Amniotic epithelial cell (primary cell): ENCODE measurements around the gene NUDT3.
"Not testable (repeated sequence)": the region's sequence is repeated elsewhere in the genome, so short reads cannot be mapped to it uniquely, and the experiment has no call there.

Experiments used
- DNase-seq: peaks from one replicate; pipeline ENCODE4 v3.0.0-alpha.2; 2010; ENCODE audit warnings: low read depth

NUDT3 gene

DNA sequence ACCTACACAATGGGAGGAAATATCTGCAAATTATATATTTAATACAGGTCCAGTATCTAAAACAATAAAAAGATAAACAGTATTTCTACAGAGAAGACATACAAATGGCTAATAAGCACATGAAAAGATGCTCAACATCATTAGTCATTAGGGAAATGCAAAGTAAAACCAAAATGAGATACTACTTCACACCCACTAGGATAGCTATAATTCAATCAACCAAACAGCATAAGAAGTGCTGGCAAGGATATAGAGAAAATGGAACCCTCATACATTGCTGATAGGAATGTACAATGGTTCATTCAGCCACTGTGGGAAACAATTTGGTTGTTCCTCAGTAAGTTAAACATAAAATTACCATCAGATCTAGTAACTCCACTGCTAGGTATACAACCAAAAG is 48.7 kb downstream of the NUDT3 start:
- no peak for DNase-seq

DNA sequence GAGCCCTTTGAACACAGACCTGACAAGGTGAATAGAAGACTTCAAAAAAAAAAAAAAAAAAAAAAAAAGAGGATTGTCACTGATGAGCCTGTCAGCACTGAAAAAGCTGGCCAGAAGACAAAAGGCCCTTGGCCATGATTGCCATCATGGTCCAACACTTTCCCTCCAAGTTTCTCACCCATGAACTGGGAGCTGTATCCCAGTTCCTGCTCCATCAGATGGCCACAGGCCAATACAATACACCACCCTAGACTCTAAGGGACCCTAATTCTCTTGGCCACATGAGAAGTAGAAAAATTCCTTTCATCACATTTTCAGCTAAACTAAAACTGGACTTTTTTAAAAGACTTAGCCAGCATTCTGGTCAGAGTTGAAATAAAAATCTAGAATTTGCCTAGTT is 50.2 kb downstream of the NUDT3 start:
- no peak for DNase-seq

DNA sequence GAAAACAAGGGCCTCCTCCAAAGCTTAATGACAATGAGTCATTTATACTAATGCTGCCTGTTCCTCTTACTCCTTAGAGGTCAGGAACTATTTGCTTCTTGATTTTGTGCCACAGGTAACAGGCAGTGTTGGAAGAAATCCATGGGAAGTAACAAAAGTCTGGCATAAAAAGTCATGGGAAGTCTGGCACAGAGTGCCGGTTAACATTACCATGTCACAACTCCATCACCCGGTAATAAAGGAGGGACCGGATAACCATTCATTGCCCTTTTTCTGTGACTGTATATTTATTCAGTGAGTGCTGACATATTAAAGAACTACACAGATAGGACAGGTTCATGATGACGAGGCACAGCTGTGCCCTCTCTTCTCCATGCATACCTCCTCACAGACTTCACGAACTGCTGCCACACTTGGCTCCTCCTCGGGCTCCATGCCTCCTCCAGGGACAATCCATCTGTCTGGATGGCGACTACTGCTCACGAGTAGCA is 50.9 kb downstream of the NUDT3 start:
- DNase-seq = no peak

DNA sequence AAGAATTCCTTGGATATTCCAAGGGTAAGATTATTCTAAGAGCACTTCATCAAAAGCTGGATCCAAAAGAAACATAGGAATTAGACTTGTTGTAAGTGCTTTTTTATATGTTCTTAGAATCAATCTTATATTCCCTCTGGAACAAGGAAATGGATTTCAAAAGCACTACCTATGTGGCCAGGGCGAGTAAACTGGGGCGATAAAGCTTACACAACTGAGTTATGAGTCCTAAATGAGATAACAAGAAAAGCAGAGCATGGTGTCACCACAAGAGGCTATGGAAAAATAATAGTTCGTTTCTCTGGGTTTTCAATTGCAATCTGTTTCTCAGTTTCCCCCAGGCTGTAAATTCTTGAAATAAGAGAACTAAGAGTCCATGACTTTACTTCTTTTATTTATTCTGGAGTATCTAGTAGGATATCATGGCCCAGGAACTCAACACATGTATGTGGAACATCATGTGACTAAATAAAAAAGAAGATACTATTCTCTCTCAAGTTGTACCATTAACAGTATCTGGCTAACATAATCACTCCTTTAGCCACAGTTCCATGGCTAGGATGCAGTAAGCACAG is 51.5 kb downstream of the NUDT3 start:
- peak; percentile 66 for DNase-seq

DNA sequence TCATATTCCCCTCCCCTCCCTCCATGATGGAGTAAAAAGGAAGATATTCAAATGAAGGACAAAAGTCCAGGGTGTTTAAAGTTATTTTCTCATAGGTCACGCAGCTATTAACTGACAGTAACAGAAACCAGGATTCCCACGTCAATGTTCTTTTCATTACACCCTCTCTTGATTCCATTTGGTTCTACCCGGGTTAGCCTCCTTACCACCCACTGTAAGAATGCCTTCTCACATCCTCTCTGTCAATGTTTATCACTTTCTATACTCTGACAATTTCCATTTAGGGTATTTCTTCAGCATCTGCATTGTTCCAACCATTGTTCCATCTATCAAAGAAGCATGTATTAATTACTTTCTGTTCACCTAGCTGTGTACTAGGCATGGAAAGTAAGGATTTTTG is 52.1 kb downstream of the NUDT3 start:
- DNase-seq = no peak

DNA sequence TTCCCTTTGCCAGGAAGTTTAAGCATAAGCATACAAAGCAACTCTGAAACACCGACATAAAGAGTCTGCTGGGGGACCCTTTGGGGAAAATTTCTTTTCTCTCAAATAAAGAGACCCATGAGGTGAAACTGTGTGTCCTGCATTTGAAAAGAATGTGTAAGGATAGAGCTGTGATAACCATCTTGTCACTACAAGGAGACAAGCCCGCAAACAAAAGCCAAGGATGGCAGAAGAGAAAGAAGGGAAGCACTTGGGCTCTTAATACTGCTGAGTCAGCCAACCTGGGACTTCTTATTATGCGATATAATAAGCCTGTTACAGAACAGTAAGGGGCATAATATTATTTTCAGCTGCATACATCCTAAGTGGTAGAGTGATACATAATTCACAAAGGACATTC is 52.5 kb downstream of the NUDT3 start:
- DNase-seq = no peak

DNA sequence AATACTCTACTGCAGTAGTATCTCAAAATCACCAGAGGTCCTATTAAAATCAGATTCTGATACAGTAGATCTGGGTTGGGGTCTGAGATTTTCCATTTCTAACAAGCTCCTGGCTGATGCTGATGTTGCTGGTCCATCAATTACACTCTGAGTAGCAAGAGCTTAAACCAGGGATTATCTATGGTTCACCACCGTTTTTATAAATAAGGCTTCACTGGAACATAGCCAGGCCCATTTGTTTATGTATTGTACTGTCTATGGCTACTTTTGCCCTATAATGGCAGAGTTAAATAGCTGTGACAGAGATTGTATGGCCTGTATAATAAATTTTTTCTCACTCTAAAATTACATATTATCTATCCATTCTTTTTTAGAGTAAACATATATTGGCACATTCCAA is 53.0 kb downstream of the NUDT3 start:
- no peak for DNase-seq

DNA sequence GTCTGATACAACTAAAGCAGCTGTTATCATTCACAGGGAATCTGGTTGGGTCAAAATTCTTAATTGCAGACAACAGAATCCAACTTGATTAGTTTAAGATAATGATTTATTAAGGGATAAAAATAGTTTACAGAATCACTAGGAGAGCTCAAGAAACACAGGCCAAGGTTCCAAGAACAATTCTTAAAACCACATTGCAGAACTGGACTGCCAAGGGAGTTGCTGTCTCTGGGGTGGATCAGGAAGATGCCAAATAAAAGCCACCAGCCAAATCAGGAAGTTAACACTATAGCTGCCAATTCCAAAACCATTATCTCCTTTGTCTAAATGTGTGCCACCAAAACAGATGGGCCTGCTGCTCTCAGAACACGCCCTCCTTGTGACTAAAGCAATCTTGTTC is 53.7 kb downstream of the NUDT3 start:
- DNase-seq = no peak

DNA sequence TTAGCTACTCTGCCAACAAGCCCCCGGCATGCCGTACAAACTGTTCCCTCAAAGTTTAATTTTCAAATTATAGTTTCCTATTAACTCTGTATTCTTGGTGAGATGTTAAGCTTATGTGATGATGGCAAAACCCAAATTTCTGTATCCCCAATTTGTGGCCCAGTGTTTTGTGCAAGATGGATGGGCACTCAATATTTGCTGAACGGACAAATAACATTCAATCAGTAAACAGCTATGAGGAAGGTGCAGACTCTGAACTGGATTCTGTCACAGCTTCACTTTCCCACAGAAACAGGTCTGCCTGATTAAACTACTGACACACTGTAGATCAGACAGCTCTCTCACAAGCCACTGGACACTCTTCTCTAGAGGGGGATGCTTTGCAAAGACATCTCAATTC is 54.1 kb downstream of the NUDT3 start:
- DNase-seq = no peak

DNA sequence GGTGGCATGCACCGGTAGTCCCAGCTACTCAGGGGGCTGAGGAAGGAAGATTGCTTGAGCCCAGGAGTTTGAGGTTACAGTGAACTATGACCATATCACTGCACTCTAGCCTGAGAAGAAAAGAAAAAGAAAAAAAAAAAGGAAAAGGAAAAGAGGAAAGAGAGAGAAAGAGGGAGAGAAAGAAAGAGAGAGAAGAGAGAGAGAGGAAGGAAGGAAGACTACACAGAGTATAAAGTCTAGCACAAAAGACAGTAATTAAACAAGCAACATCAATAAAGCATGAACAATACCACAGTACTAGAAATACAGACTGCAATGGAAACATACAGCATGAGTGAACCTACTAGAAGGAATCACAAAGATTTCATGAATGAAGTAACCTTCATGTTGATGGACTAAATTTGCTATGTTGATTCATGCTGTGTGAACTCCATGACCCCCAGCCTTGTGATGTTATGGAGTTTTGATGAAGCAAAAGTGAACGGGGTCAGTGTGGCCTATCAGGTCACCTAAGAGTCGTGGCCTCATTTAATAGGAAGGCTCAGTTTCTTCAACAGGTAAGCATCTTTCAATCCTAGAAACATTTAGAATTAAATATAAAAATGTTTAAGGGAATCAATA is 57.6 kb downstream of the NUDT3 start:
- DNase-seq = peak; percentile 58

DNA sequence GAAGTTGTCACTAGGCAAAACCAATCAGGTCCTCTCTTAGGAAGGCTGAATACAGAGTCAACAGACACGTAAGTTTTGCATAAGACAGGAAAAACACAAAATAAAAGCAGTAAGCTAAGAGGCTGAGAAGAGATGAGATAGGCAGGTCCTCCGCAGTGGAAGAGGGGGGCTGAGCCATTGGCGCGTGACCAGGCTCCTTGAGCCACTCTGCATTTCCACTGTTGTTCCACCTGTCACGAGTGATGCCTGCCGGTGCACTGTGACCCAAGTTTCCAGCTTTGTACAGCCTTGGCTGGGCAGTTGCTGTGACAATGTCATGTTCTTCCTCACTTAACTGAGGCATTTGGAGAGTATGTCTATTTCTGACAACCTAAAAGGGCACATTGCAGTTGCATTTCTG is 58.6 kb downstream of the NUDT3 start:
- no peak for DNase-seq

DNA sequence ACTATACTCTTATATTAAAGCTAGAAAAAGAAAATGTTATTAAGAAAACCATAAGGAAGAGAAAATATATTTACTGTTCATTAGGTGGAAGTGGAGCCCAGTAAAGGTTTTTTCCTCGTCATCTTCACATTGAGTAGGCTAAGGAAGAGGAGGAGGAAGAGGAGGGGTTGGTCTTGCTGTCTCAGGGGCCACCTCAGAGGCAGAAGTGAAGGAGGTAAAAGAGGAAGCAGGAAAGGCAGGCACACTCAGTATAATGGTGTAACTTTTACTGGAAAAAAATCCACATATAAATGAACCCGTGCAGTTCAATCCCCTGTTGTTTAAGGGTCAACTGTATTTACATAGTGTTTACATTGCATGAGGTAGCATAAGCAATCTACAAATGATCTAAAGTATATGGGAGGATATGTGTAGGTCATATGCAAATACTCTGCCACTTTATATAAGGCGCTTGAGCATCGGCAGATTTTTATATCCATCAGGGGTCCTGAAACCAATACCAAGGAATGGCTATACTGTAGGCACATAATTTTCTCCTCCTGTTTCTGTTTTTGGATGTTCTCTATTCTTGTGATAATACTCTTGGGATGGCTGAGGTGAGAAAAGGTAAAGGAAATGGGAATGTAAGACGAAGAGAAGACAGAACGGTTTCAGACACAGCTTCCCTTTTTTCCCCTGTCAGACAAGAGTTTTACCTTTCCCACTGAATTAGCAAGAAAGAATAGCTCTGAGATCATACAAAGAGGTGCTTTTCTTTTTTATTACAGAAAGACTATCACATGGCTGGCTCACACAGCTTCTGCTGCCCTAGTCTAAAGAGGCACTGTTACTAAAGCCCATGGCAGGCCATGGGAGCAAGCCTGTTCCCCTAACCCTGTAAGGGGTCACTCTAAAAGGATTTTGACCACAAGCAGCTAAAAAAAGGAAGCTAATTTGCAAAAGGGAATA is 59.9 kb downstream of the NUDT3 start:
- DNase-seq = no peak

DNA sequence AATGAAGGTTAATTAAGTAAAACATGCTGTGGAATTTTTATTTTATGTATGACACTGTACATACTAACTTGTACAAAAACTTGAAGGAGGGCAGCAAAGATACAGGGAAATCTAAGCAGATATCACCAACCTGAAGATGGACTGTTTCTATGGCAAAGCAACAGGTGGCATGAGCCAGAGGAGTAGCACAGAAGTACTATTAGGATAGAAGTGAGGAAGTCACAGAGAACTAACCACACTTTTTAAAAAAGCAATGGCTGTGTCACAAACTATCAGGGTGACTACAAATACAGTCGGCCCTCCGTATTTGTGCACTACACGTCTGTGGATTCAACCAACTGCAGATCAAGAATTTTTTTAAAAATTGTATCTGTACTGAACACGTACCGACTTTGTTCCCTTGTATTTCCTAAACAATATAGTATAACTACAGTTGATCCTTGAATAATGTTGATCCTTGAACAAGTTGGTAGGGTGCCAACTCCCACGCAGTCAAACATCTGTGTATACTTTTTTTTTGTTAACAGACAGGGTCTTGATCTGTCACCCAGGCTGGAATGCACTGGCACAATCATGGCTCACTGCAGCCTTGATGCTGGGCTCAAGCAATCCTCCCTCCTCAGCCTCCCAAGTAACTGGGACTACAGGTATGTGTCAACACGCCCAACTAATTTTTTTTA is 61.0 kb downstream of the NUDT3 start:
- DNase-seq = no peak

DNA sequence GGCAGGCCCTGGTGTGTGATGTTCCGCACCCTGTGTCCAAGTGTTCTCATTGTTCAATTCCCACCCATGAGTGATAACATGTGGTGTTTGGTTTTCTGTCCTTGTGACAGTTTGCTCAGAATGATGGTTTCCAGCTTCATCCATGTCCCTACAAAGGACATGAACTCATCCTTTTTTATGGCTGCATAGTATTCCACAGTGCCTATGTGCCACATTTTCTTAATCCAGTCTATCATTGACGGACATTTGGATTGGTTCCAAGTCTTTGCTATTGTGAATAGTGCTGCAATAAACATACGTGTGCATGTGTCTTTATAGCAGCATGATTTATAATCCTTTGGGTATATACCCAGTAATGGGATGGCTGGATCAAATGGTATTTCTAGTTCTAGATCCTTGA is 62.7 kb downstream of the NUDT3 start:
- not testable (repeated sequence) for DNase-seq

DNA sequence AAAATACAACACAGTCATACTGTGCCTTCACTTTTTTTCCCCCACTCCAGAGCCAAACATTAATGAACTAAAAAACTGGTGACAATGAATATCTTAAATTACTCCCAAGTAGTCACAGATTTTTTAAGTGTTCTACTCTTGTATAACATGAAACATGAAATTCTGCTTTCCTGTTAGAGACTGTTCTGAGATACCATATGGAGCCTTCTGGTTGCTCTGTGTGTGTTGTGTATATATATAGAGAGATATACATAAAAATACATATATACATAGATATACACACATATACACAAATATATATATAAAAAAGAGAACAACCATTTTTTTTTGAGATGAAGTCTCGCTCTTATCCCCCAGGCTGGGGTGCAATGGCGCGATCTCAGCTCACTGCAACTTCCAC is 63.5 kb downstream of the NUDT3 start:
- DNase-seq = no peak

DNA sequence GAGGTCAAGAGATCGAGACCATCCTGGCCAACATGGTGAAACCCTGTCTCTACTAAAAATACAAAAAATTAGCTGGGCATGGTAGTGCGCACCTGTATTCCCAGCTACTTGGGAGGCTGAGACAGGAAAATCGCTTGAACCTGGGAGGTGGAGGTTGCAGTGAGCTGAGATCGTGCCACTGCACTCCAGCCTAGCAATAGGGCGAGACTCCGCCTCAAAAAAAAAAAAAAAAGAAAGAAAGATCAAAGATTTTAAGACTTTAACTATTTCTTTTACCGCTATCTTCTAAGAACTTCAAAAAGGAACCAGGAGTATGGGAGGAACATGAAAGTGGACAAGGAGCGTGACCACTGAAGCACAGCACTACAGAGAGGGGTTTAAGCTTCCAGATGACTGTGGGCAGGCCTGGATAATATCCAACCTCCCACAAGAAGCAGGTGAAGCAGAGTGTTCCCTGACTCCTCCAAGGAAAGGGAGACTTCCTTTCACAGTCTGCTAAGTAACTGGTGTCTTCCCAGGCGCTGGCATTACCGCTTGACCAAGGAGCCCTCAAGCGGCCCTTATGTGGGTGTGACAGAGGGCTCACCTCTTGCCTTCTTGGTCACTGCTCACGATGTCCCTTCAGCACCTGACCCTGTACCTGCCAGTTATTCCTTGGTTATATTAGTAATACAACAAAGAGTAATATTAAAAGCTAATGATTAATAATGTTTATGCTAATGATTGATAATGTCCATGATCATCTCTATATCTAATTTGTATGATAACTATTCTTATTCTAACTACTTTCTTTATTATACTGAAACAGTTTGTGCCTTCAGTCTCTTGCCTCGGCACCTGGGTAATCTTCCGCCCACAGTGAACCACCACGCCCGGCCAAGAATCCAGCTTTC is 64.9 kb downstream of the NUDT3 start:
- DNase-seq = not testable (repeated sequence)

DNA sequence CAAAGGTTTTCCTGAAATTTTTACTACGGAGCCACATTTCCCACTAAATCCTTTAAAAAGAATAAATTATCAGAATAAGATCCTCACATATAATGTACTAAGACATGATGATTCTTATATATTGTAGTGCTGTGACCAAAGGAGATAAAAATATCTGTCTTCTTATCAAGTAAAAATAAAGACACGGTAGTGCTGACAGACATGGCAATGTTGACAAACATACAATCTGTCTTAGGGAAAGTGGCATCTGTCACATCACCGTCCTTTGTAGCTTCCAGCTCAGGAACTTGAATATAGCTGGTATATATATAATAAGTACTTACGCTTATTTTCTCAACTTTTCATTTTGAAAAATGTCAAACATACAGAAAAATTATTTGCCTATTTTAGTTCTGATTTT is 66.8 kb downstream of the NUDT3 start:
- no peak for DNase-seq

DNA sequence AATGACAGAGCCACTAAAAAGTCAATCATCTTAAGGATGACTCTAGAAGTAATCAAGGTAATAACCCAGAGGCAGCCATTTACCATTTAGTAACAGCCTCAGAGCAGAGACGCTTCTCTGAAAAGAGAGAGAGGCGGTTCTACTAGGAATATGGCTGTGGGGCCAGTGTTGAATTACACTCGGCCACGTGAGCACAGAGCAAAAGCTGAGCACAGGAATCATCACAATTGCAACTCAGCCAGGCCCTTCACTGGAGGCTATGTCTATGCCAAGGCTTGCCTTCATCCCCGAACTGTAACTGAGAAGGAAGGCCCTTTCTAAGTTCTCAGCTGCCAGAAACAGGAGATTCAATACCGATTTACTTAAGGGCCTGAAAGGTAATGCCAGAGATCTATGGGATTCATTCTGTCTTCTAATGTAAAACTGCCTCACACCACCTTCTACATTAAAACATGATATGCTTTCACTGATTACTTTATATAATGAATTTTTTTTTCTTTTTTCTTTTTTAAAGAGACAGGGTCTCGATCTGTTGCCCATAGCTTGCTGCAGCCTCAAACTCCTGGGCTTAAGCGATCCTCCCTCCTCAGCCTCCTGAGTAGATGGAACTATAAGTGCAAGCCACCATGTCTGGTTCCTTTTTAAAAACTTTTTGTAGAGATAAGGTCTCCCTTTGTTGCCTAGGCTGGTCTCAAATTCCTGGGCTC is 67.6 kb downstream of the NUDT3 start:
- DNase-seq = peak; percentile 34

DNA sequence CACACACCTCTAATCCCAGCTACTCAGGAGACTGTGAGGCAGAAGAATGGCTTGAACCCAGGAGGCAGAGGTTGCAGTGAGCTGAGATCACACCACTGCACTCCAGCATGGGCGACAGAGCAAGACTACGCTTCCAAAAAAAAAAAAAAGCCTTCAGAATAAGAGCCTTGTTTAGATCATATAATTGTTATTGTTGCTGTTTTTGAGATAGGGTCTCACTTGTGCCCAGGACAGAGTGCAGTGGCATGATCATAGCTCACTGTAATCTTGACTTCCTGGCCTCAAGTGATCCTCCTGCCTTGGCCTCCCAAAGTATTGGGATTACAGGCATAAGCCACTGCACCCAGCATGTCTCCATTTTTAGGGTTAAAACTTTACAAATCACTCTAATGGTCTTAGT is 68.2 kb downstream of the NUDT3 start:
- not testable (repeated sequence) for DNase-seq

DNA sequence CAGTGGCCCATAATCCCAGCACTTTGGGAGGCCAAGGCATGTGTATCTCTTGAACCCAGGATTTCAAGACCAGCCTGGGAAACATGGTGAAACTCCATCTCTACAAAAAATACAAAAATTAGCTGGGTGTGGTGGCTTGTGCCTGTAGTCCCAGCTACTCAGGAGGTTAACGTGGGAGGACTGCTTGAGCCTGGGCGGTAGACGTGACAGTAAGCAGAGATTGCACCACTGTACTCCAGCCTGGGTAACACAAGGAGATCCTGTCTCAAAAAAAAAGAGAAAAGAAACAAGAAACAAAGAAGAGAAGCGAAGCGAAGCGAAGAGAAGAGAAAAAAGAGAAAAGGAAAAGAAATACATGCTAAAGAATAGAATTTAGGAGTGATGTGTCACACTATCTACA is 69.2 kb downstream of the NUDT3 start:
- DNase-seq = no peak

DNA sequence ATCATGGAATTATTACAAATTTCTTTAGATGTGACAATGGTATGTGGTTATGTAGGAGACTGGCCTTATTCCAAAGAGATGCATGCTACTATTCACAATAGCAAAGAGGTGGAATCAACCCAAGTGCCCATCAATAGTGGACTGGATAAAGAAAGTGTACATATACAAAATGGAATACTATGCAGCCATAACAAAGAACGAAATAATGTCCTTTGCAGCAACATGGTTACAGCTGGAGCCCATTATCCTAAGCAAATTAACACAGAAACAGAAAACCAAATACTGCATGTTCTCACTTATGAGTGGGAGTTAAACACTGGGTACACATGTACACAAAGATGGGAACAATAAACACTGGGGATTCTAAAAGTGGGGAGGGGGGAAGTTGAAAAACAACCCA is 69.7 kb downstream of the NUDT3 start:
- no peak for DNase-seq
